WERI-Rb-1 (cell line): ENCODE data around the gene HLA-DOB.

ENCODE experiments used
- DNase-seq: peaks from one replicate; pipeline ENCODE4 v3.0.0-alpha.2; 2020
- H3K27ac ChIP-seq: fragments of 250-450 bp; sonication (Bioruptor Pico); 2 replicates; pipeline ENCODE4 v1.5.1; 2020; ENCODE audit warnings: mild to moderate bottlenecking, moderate library complexity
- H3K27me3 ChIP-seq: fragments of 250-450 bp; sonication (Bioruptor Pico); 2 replicates; pipeline ENCODE4 v1.5.1; 2021; ENCODE audit warnings: mild to moderate bottlenecking, low read depth, moderate library complexity; ENCODE audit not compliant: insufficient read depth, severe bottlenecking
- H3K36me3 ChIP-seq: fragments of 250-450 bp; sonication (Bioruptor Pico); 2 replicates; pipeline ENCODE4 v1.5.1; 2020; ENCODE audit warnings: mild to moderate bottlenecking, moderate library complexity
- H3K4me3 ChIP-seq: 2 replicates; pipeline ENCODE4 v1.5.1; 2011; ENCODE audit warnings: low read depth, mild to moderate bottlenecking, control low read depth, low read length
- H3K9me3 ChIP-seq: fragments of 250-450 bp; sonication (Bioruptor Pico); 2 replicates; pipeline ENCODE4 v1.5.1; 2021; ENCODE audit warnings: mild to moderate bottlenecking, moderate library complexity; ENCODE audit not compliant: severe bottlenecking
- TF ChIP-seq, protein P1 (sequence below): IDR thresholded peaks from 2 replicates; pipeline ENCODE4 v1.5.1; 2011; ENCODE audit warnings: low read depth, mild to moderate bottlenecking, control low read depth, inconsistent platforms, low read length

Gene HLA-DOB

DNA sequence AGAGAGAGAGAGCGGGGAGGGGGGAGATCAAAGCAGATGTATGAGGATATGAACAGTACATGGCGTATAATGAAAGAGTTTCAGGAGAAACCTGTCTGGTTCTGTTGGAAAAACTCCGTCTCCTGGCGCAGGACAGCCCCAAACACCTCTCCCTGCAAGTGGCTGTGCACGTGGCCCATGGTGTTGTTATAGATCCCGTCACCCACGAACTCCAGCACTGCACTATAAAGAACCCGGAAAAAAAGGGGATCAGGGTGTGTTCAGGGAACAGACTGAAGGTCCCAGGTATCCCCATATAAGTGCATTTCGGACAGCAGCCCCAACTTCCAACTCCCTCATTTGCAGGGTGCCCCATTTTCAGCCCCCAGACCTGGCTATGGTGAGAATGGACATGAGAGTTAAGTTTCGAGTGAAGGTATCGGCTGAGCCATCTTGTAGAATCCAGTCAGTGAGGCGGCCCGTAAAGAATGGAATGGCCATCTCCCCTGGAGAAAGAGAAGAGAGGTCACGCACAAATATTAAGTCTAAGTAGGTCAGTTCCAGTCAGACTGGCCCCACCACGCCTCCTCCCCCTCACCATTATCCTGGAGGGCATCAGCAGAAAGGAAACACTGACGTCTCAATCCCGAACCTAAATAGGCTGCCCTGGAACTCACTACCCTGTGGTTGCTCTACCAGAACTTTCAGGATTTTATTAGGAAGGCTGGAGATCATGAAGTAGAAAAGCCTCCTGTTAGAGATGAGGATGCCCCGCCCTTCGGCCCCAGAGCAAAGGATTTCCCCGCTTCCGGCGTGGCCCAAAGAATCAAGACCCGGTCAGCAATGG is 35.4 kb upstream of the HLA-DOB start:
- Histone ChIP-seq H3K9me3 (no peaks in the 10 kb centered on the region), H3K36me3 (no peaks in the 10 kb centered on the region), H3K4me3 (peak overlapping the region; percentile 75), H3K27ac (no peak overlapping the region), H3K27me3 (peaks cover 43% of the 10 kb centered on the region)
- no peak for DNase-seq
- TF ChIP-seq, protein P1, sequence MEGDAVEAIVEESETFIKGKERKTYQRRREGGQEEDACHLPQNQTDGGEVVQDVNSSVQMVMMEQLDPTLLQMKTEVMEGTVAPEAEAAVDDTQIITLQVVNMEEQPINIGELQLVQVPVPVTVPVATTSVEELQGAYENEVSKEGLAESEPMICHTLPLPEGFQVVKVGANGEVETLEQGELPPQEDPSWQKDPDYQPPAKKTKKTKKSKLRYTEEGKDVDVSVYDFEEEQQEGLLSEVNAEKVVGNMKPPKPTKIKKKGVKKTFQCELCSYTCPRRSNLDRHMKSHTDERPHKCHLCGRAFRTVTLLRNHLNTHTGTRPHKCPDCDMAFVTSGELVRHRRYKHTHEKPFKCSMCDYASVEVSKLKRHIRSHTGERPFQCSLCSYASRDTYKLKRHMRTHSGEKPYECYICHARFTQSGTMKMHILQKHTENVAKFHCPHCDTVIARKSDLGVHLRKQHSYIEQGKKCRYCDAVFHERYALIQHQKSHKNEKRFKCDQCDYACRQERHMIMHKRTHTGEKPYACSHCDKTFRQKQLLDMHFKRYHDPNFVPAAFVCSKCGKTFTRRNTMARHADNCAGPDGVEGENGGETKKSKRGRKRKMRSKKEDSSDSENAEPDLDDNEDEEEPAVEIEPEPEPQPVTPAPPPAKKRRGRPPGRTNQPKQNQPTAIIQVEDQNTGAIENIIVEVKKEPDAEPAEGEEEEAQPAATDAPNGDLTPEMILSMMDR, result no peak

DNA sequence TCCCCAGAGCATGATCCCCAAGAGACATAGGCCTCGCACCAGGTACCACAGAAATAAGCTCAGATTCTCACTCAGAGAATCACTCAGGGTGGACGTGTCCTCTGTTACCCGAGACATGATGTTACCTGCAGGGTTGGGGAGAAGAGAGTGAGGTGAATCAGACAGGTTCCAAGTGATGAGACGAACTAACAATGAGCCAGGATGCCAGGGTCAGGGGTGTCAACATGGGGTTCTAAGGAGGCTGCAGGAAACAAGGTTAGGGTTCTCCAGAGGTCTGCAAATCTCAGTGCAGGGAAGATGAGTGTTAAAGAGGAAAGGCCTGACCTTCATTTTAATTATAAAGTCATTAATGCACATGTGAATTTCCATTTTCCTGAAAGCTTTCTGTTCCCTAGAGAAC is 34.2 kb upstream of the HLA-DOB start:
- Histone ChIP-seq H3K27me3 (peaks cover 35% of the 10 kb centered on the region), H3K27ac (no peak overlapping the region), H3K36me3 (no peaks in the 10 kb centered on the region), H3K9me3 (no peaks in the 10 kb centered on the region), H3K4me3 (no peak overlapping the region)
- no peak for DNase-seq
- TF ChIP-seq, protein P1, result no peak

GRCh38 chr6:32849126-32849525 is 32.3 kb upstream of the HLA-DOB start:
- Histone ChIP-seq H3K4me3 (no peak overlapping the region), H3K27ac (no peak overlapping the region), H3K36me3 (no peaks in the 10 kb centered on the region), H3K27me3 (peaks cover 16% of the 10 kb centered on the region), H3K9me3 (no peaks in the 10 kb centered on the region)
- DNase-seq, result no peak
- TF ChIP-seq, protein P1, result no peak

GRCh38 chr6:32847795-32848194 is 31.0 kb upstream of the HLA-DOB start:
- Histone ChIP-seq H3K27me3 (peaks cover 11% of the 10 kb centered on the region), H3K27ac (no peak overlapping the region), H3K36me3 (no peaks in the 10 kb centered on the region), H3K4me3 (no peak overlapping the region), H3K9me3 (no peaks in the 10 kb centered on the region)
- no peak for DNase-seq
- TF ChIP-seq, protein P1, result no peak

DNA sequence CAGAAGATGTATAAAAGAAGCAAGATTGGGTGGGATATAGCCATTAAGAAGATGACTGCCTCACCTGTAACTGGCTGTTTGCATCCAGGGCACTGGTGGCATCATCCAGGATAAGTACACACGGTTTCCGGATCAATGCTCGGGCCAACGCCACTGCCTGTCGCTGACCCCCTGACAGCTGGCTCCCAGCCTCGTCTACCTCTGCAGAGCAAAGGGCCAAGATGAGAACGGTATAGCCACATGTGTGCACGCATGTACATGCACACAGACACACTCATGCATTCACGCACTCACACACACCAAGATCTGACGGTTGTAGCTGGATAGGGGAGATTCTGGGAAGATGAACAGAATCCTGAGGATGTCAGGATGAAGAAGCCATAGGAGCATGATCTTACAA is 30.2 kb upstream of the HLA-DOB start:
- TF ChIP-seq, protein P1, result no peak
- H3K4me3 ChIP-seq, result no peak overlapping the region
- no peak for DNase-seq
- H3K36me3 ChIP-seq, result no peaks in the 10 kb centered on the region
- H3K27ac ChIP-seq, result no peak overlapping the region
- no peaks in the 10 kb centered on the region for H3K9me3 ChIP-seq
- H3K27me3 ChIP-seq, result peaks cover 3% of the 10 kb centered on the region
